Astrocyte (in vitro differentiated cells and primary cell): ENCODE data around the gene TDRD15. TPM values are rescaled to one million over a fixed set of nuclear protein-coding genes. Genes with fewer than 3 reads are reported as not detected.
"Not testable (repeated sequence)": the region's sequence is repeated elsewhere in the genome, so short reads cannot be mapped to it uniquely, and the experiment has no call there.

ENCODE experiments used
- DNase-seq: peaks from one replicate; pipeline ENCODE4 v3.0.0-alpha.2; 2010; ENCODE audit warnings: low read depth
- FAIRE-seq: peaks from 2 replicates; lab custom pipeline; 2011; peaks lifted over from hg19 to GRCh38; lab: Jason Lieb, UNC
- H2AFZ ChIP-seq: 2 replicates; pipeline ENCODE4 v1.6.0; 2012; ENCODE audit warnings: low read depth, low read length, inconsistent platforms
- H3K27ac ChIP-seq: 2 replicates; pipeline ENCODE4 v1.5.1; 2011; ENCODE audit warnings: low read depth, low read length, inconsistent platforms
- H3K27me3 ChIP-seq: 2 replicates; pipeline ENCODE4 v1.6.0; 2011; ENCODE audit warnings: low read length, inconsistent platforms; ENCODE audit not compliant: insufficient read depth
- H3K36me3 ChIP-seq: 2 replicates; pipeline ENCODE4 v1.5.1; 2011; ENCODE audit warnings: low read length, inconsistent platforms; ENCODE audit not compliant: insufficient read depth
- H3K4me1 ChIP-seq: 2 replicates; pipeline ENCODE4 v1.5.1; 2011; ENCODE audit warnings: low read length, inconsistent platforms; ENCODE audit not compliant: insufficient read depth
- H3K4me2 ChIP-seq: 2 replicates; pipeline ENCODE4 v1.6.0; 2012; ENCODE audit warnings: low read length, inconsistent platforms
- H3K4me3 ChIP-seq: 2 replicates; pipeline ENCODE4 v1.5.1; 2011; ENCODE audit warnings: low read depth, mild to moderate bottlenecking, low read length, inconsistent platforms; ENCODE audit not compliant: insufficient read depth
- H3K79me2 ChIP-seq: 2 replicates; pipeline ENCODE4 v1.6.0; 2012; ENCODE audit warnings: mild to moderate bottlenecking, low read length, inconsistent platforms; ENCODE audit not compliant: insufficient read depth
- H3K9ac ChIP-seq: 2 replicates; pipeline ENCODE4 v1.6.0; 2012; ENCODE audit warnings: mild to moderate bottlenecking, low read length, inconsistent platforms
- H3K9me3 ChIP-seq: 2 replicates; pipeline ENCODE4 v1.5.1; 2012; ENCODE audit warnings: low read depth, mild to moderate bottlenecking, low read length, inconsistent platforms; ENCODE audit not compliant: insufficient read depth
- H4K20me1 ChIP-seq: 2 replicates; pipeline ENCODE4 v1.6.0; 2012; ENCODE audit warnings: low read length, inconsistent platforms; ENCODE audit not compliant: insufficient read depth
- H3K27ac Mint-ChIP-seq: one replicate; pipeline ENCODE4 v1.8.0; 2021; ENCODE audit warnings: mild to moderate bottlenecking, mixed read lengths; ENCODE audit not compliant: unreplicated experiment
- H3K27me3 Mint-ChIP-seq: one replicate; pipeline ENCODE4 v1.8.0; 2021; ENCODE audit warnings: low read depth, mixed read lengths; ENCODE audit not compliant: unreplicated experiment
- H3K36me3 Mint-ChIP-seq: one replicate; pipeline ENCODE4 v1.8.0; 2021; ENCODE audit warnings: low read depth, mixed read lengths; ENCODE audit not compliant: unreplicated experiment
- H3K4me1 Mint-ChIP-seq: one replicate; pipeline ENCODE4 v1.8.0; 2021; ENCODE audit warnings: low read depth, mixed read lengths; ENCODE audit not compliant: unreplicated experiment
- H3K4me3 Mint-ChIP-seq: one replicate; pipeline ENCODE4 v1.8.0; 2021; ENCODE audit warnings: mild to moderate bottlenecking, moderate library complexity, mixed read lengths; ENCODE audit not compliant: unreplicated experiment
- H3K9me3 Mint-ChIP-seq: one replicate; pipeline ENCODE4 v1.8.0; 2021; ENCODE audit warnings: mild to moderate bottlenecking, mixed read lengths; ENCODE audit not compliant: unreplicated experiment
- CTCF ChIP-seq: IDR thresholded peaks from 2 replicates; pipeline ENCODE4 v1.5.1; 2011; ENCODE audit warnings: low read depth, mild to moderate bottlenecking, inconsistent platforms, low read length, moderate library complexity; ENCODE audit not compliant: insufficient read depth
- EZH2 ChIP-seq: IDR thresholded peaks from 2 replicates; pipeline ENCODE4 v1.6.1; 2012; ENCODE audit warnings: mild to moderate bottlenecking, low read length, inconsistent platforms; ENCODE audit not compliant: insufficient read depth
- total RNA-seq: library from RNA; stranded (reverse); gene quantifications from 2 replicates; pipeline ENCODE4 v1.2.1, GENCODE V29; 2021

TDRD15 gene
- total RNA-seq, 1 donor from 2014 or later: not detected

- no peak overlapping the region for H3K27ac Mint-ChIP-seq
- H3K79me2 ChIP-seq: no peaks in the 10 kb centered on the region
- H3K9me3 ChIP-seq: no peaks in the 10 kb centered on the region
- H3K9ac ChIP-seq: no peak overlapping the region
- no peaks in the 10 kb centered on the region for H3K36me3 ChIP-seq
- H3K27me3 Mint-ChIP-seq: no peaks in the 10 kb centered on the region
- H3K4me1 Mint-ChIP-seq: no peaks in the 10 kb centered on the region
- no peak overlapping the region for H3K27ac ChIP-seq
- no peak overlapping the region for H3K4me3 Mint-ChIP-seq
- H3K9me3 Mint-ChIP-seq: peaks cover 2% of the 10 kb centered on the region
- no peaks in the 10 kb centered on the region for H4K20me1 ChIP-seq
- TF ChIP-seq EZH2: no peak
- TF ChIP-seq CTCF: no peak
- H3K4me2 ChIP-seq: no peak overlapping the region
- H2AFZ ChIP-seq: no peak overlapping the region
- H3K4me3 ChIP-seq: no peak overlapping the region
- no peaks in the 10 kb centered on the region for H3K36me3 Mint-ChIP-seq
- FAIRE-seq (no peak), DNase-seq (no peak)
- no peaks in the 10 kb centered on the region for H3K27me3 ChIP-seq
- no peaks in the 10 kb centered on the region for H3K4me1 ChIP-seq
Observed at GRCh38 chr2:21146638-21147037, 22.9 kb downstream of the TDRD15 start.

DNA sequence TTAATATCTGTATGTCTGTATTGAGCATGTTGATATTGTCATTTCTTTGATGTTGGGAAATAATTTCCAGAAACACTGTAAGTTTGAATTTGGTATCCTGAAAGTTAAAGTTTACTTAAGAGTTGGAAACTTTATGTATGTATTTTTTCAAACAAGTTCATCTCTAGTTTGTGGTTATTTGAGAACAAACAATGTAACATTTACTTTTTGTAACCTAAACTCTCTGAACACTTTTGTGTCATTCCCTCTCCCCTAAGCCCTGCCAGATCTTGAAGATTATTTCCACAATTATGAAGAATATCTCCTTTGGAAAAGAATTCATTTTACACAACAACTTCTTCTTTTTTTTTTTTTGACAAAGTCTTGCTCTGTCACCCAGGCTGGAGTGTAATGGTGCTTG is 24.9 kb downstream of the TDRD15 start:
- Mint-ChIP-seq H3K27ac (no peak overlapping the region), H3K4me3 (no peak overlapping the region), H3K36me3 (no peaks in the 10 kb centered on the region), H3K27me3 (peaks cover 2% of the 10 kb centered on the region), H3K4me1 (no peaks in the 10 kb centered on the region), H3K9me3 (peaks cover 4% of the 10 kb centered on the region)
- DNase-seq (no peak), FAIRE-seq (no peak)
- no peak overlapping the region for H3K4me3 ChIP-seq
- no peak overlapping the region for H2AFZ ChIP-seq
- no peak for TF ChIP-seq EZH2
- no peak for TF ChIP-seq CTCF
- H3K79me2 ChIP-seq: no peaks in the 10 kb centered on the region
- no peak overlapping the region for H3K27ac ChIP-seq
- no peaks in the 10 kb centered on the region for H4K20me1 ChIP-seq
- H3K4me2 ChIP-seq: no peak overlapping the region
- no peaks in the 10 kb centered on the region for H3K27me3 ChIP-seq
- H3K9ac ChIP-seq: no peak overlapping the region
- H3K36me3 ChIP-seq: no peaks in the 10 kb centered on the region
- H3K9me3 ChIP-seq: no peaks in the 10 kb centered on the region
- H3K4me1 ChIP-seq: no peaks in the 10 kb centered on the region

GRCh38 chr2:21151234-21151633 is 27.5 kb downstream of the TDRD15 start:
- H3K4me1 Mint-ChIP-seq, H3K27ac ChIP-seq, H3K9me3 ChIP-seq, DNase-seq, H2AFZ ChIP-seq, H3K4me1 ChIP-seq, H3K36me3 Mint-ChIP-seq, H3K36me3 ChIP-seq, H3K9me3 Mint-ChIP-seq, H3K27me3 Mint-ChIP-seq, H3K4me3 Mint-ChIP-seq, H3K79me2 ChIP-seq, H3K9ac ChIP-seq, H3K27ac Mint-ChIP-seq, H3K4me2 ChIP-seq, FAIRE-seq, H3K27me3 ChIP-seq, H4K20me1 ChIP-seq, H3K4me3 ChIP-seq: not testable (repeated sequence)
